H9 (cell line): ENCODE results near the gene CACNA1G. TPM values are rescaled to one million over a fixed set of nuclear protein-coding genes. Genes with fewer than 3 reads are reported as not detected.

Experiments used
- DNase-seq: peaks from one replicate; pipeline ENCODE4 v3.0.0-alpha.2; 2017
- H2AFZ ChIP-seq: one replicate; pipeline ENCODE4 v1.6.1; 2013; ENCODE audit warnings: mild to moderate bottlenecking, low read length, control low read depth, moderate library complexity
- H2AK5ac ChIP-seq: 2 replicates; pipeline ENCODE4 v1.6.1; 2013; ENCODE audit warnings: low read length, control low read depth, mixed read lengths; ENCODE audit not compliant: insufficient read length
- H2BK120ac ChIP-seq: one replicate; pipeline ENCODE4 v1.6.1; 2013; ENCODE audit warnings: low read depth, mild to moderate bottlenecking, low read length, control low read depth, inconsistent platforms; ENCODE audit not compliant: poor library complexity, severe bottlenecking
- H2BK12ac ChIP-seq: 2 replicates; pipeline ENCODE4 v1.6.1; 2013; ENCODE audit warnings: low read length, control low read depth, mixed read lengths, low read depth; ENCODE audit not compliant: insufficient read length
- H2BK15ac ChIP-seq: 2 replicates; pipeline ENCODE4 v1.6.1; 2013; ENCODE audit warnings: low read depth, low read length, control low read depth
- H2BK20ac ChIP-seq: one replicate; pipeline ENCODE4 v1.6.1; 2013; ENCODE audit warnings: low read depth, mild to moderate bottlenecking, low read length, control low read depth, inconsistent platforms; ENCODE audit not compliant: poor library complexity, severe bottlenecking
- H2BK5ac ChIP-seq: 2 replicates; pipeline ENCODE4 v1.6.1; 2013; ENCODE audit warnings: low read length, control low read depth, mixed read lengths; ENCODE audit not compliant: insufficient read length
- H3K14ac ChIP-seq: 2 replicates; pipeline ENCODE4 v1.6.1; 2013; ENCODE audit warnings: low read length, control low read depth; ENCODE audit not compliant: insufficient read depth
- H3K18ac ChIP-seq: 2 replicates; pipeline ENCODE4 v1.6.1; 2013; ENCODE audit warnings: low read depth, mild to moderate bottlenecking, mixed read lengths, low read length, control low read depth; ENCODE audit not compliant: insufficient read length
- H3K23ac ChIP-seq: 2 replicates; pipeline ENCODE4 v1.6.1; 2013; ENCODE audit warnings: low read length, control low read depth, mixed read lengths, low read depth; ENCODE audit not compliant: insufficient read length
- H3K23me2 ChIP-seq: 2 replicates; pipeline ENCODE4 v1.6.1; 2013; ENCODE audit warnings: low read depth, mild to moderate bottlenecking, mixed read lengths, low read length, control low read depth; ENCODE audit not compliant: insufficient read length, poor library complexity, severe bottlenecking
- H3K27ac ChIP-seq: 2 replicates; pipeline ENCODE4 v1.5.1; 2013; ENCODE audit warnings: low read length, control low read depth, mixed read lengths, low read depth; ENCODE audit not compliant: insufficient read length
- H3K27me3 ChIP-seq: 2 replicates; pipeline ENCODE4 v1.6.1; 2013; ENCODE audit warnings: low read length, control low read depth, inconsistent platforms; ENCODE audit not compliant: insufficient read depth
- H3K4ac ChIP-seq: 2 replicates; pipeline ENCODE4 v1.6.1; 2013; ENCODE audit warnings: low read depth, mild to moderate bottlenecking, control low read depth, inconsistent platforms, low read length, moderate library complexity
- H3K4me1 ChIP-seq: 2 replicates; pipeline ENCODE4 v1.6.1; 2013; ENCODE audit warnings: low read length, control low read depth, inconsistent platforms; ENCODE audit not compliant: insufficient read depth
- H3K4me2 ChIP-seq: 2 replicates; pipeline ENCODE4 v1.6.1; 2013; ENCODE audit warnings: low read length, control low read depth, mixed read lengths; ENCODE audit not compliant: insufficient read length, insufficient read depth
- H3K56ac ChIP-seq: 2 replicates; pipeline ENCODE4 v1.6.1; 2013; ENCODE audit warnings: low read depth, mild to moderate bottlenecking, mixed read lengths, low read length, control low read depth; ENCODE audit not compliant: insufficient read length
- H3K79me1 ChIP-seq: 2 replicates; pipeline ENCODE4 v1.6.1; 2013; ENCODE audit warnings: low read depth, mild to moderate bottlenecking, moderate library complexity, low read length, control low read depth, inconsistent platforms; ENCODE audit not compliant: insufficient read depth, poor library complexity, severe bottlenecking
- H3K79me2 ChIP-seq: 2 replicates; pipeline ENCODE4 v1.6.1; 2013; ENCODE audit warnings: low read length, control low read depth, inconsistent platforms; ENCODE audit not compliant: insufficient read depth
- H3K9ac ChIP-seq: 2 replicates; pipeline ENCODE4 v1.6.1; 2013; ENCODE audit warnings: low read length, control low read depth, mixed read lengths; ENCODE audit not compliant: insufficient read length; ENCODE audit errors: extremely low read depth
- H3K9me3 ChIP-seq: one replicate; pipeline ENCODE4 v1.6.1; 2013; ENCODE audit warnings: low read depth, low read length, inconsistent platforms; ENCODE audit not compliant: control insufficient read depth
- H3T11ph ChIP-seq: one replicate; pipeline ENCODE4 v1.6.1; 2013; ENCODE audit warnings: mild to moderate bottlenecking, low read length, control low read depth, inconsistent platforms
- H4K20me1 ChIP-seq: one replicate; pipeline ENCODE4 v1.6.1; 2013; ENCODE audit not compliant: control insufficient read depth, insufficient read length, insufficient read depth
- H4K5ac ChIP-seq: 2 replicates; pipeline ENCODE4 v1.6.1; 2013; ENCODE audit warnings: low read depth, mild to moderate bottlenecking, mixed read lengths, low read length, control low read depth; ENCODE audit not compliant: insufficient read length
- H4K8ac ChIP-seq: replicated peaks from 2 replicates; pipeline ENCODE4 v1.6.1; 2013; ENCODE audit warnings: low read length, control low read depth, mixed read lengths, low read depth; ENCODE audit not compliant: insufficient read length
- H4K91ac ChIP-seq: 2 replicates; pipeline ENCODE4 v1.6.1; 2013; ENCODE audit warnings: low read depth, mild to moderate bottlenecking, moderate library complexity, mixed read lengths, low read length, control low read depth; ENCODE audit not compliant: insufficient read length
- H3K27ac Mint-ChIP-seq, 3 experiments: 2 replicates in 2 of 3; 3 replicates in 1 of 3; pipeline ENCODE4 v1.8.0; 2020 to 2021; ENCODE audit warnings: mixed read lengths in 3 of 3, mild to moderate bottlenecking in 1 of 3, moderate library complexity in 1 of 3
- H3K27me3 Mint-ChIP-seq: 2 replicates; pipeline ENCODE4 v1.8.0; 2021; ENCODE audit warnings: low read depth, mild to moderate bottlenecking, moderate library complexity, mixed read lengths
- H3K36me3 Mint-ChIP-seq, 3 experiments: 2 replicates in 2 of 3; 3 replicates in 1 of 3; pipeline ENCODE4 v1.8.0; 2020 to 2021; ENCODE audit warnings: low read depth in 3 of 3, mixed read lengths in 3 of 3; ENCODE audit not compliant: insufficient read depth in 1 of 3
- H3K4me1 Mint-ChIP-seq, 2 experiments: 2 replicates each; pipeline ENCODE4 v1.8.0; 2020; ENCODE audit warnings: mixed read lengths in 2 of 2
- H3K4me3 Mint-ChIP-seq, 2 experiments: 2 replicates in 1 of 2; 3 replicates in 1 of 2; pipeline ENCODE4 v1.8.0; 2020 to 2021; ENCODE audit warnings: mild to moderate bottlenecking in 2 of 2, mixed read lengths in 2 of 2, moderate library complexity in 1 of 2
- H3K9me3 Mint-ChIP-seq, 2 experiments: 2 replicates in 1 of 2; 3 replicates in 1 of 2; pipeline ENCODE4 v1.8.0; 2020; ENCODE audit warnings: mild to moderate bottlenecking in 2 of 2, mixed read lengths in 2 of 2, moderate library complexity in 1 of 2
- CTCF ChIP-seq: fragments of 200-600 bp; sonication (generic); conservative IDR thresholded peaks from 3 replicates; pipeline ENCODE4 v1.8.0; 2021; ENCODE audit warnings: antibody characterized with exemption, mild to moderate bottlenecking
- WGBS: extraction: QIAGEN DNeasy Blood & Tissue Kit; methylation state at CpG from one replicate; pipeline ENCODE4 v1.1.7; 2013; ENCODE audit warnings: missing lambda C conversion rate, low lambda C conversion rate, mixed read lengths; ENCODE audit not compliant: insufficient read length; ENCODE audit errors: extremely low coverage; 5-methylcytosine and 5-hydroxymethylcytosine counted together
- total RNA-seq: library from RNA; stranded (reverse); gene quantifications from 2 replicates; pipeline ENCODE4 v1.2.1, GENCODE V29; 2021

Gene CACNA1G
- total RNA-seq, 1 experiment from 2014 or later: 1.5 TPM

- no peaks in the 10 kb centered on the region for H3K9me3 ChIP-seq
- no peak overlapping the region for H4K5ac ChIP-seq
- no peak overlapping the region for H2BK12ac ChIP-seq
- no peaks in the 10 kb centered on the region for H3K79me2 ChIP-seq
- H2BK120ac ChIP-seq: no peak overlapping the region
- no peak overlapping the region for H3K18ac ChIP-seq
- no peaks in the 10 kb centered on the region for H3K79me1 ChIP-seq
- no peak overlapping the region for H2AK5ac ChIP-seq
- Mint-ChIP-seq H3K27me3 (peaks cover 5% of the 10 kb centered on the region), H3K4me3 (no peak overlapping the region), H3K4me1 (peaks cover 10 to 38% of the 10 kb centered on the region in 2 experiments), H3K27ac (no peak overlapping the region), H3K9me3 (no peaks in the 10 kb centered on the region), H3K36me3 (peaks cover 0 to 2% (median 0%) of the 10 kb centered on the region in 3 experiments; a peak in 1 of 7 replicates)
- H2BK5ac ChIP-seq: no peak overlapping the region
- no peak overlapping the region for H3K4ac ChIP-seq
- TF ChIP-seq CTCF: no peak
- no peak overlapping the region for H3K4me2 ChIP-seq
- H4K20me1 ChIP-seq: no peaks in the 10 kb centered on the region
- no peaks in the 10 kb centered on the region for H3K27me3 ChIP-seq
- H4K8ac ChIP-seq: no peak overlapping the region
- no peak overlapping the region for H3K14ac ChIP-seq
- H3T11ph ChIP-seq: no peak overlapping the region
- H3K4me1 ChIP-seq: no peaks in the 10 kb centered on the region
- no peaks in the 10 kb centered on the region for H3K23me2 ChIP-seq
- no peak overlapping the region for H2BK15ac ChIP-seq
- H4K91ac ChIP-seq: no peak overlapping the region
- no peak overlapping the region for H3K23ac ChIP-seq
- H3K9ac ChIP-seq: no peak overlapping the region
- no peak overlapping the region for H2BK20ac ChIP-seq
- no peak overlapping the region for H3K56ac ChIP-seq
- H3K27ac ChIP-seq: no peak overlapping the region
- H2AFZ ChIP-seq: no peak overlapping the region
- WGBS: no CpG with 5 or more reads among the region's 18 CpGs
- no peak for DNase-seq
Observed at GRCh38 chr17:50602836-50603235, 42.3 kb downstream of the CACNA1G start.
